SK-N-SH (cell line): ENCODE measurements around the gene MICAL2. TPM values are rescaled to one million over a fixed set of nuclear protein-coding genes. Genes with fewer than 3 reads are reported as not detected.

ENCODE experiments used
- CTCF ChIA-PET: fragments of 300-600, 350-600 bp; formaldehyde crosslinking; extraction: SDS; loops from one replicate; lab custom pipeline; 2021; lab: Yijun Ruan, JAX
- POLR2A ChIA-PET: fragments of 350-600 bp; sonication (Branson Sonifier 250); formaldehyde crosslinking; extraction: SDS; loops from one replicate; lab custom pipeline; 2020; ENCODE audit warnings: antibody characterized with exemption, inconsistent platforms; lab: Yijun Ruan, JAX
- DNase-seq: peaks from one replicate; pipeline ENCODE4 v3.0.0; 2012
- H2AFZ ChIP-seq: fragments of 200-600 bp; sonication (generic); 2 replicates; pipeline ENCODE4 v1.8.1; 2016; ENCODE audit warnings: antibody characterized with exemption, mild to moderate bottlenecking, low read depth
- H3F3A ChIP-seq: fragments of 200-600 bp; sonication (generic); replicated peaks from 2 replicates; pipeline ENCODE3; 2016; ENCODE audit warnings: antibody characterized with exemption, mild to moderate bottlenecking; ENCODE audit not compliant: insufficient read depth
- H3K27ac ChIP-seq, 2 experiments: fragments of 200-500 bp in 1 of 2; fragments of 200-600 bp in 1 of 2; sonication (Bioruptor generic) in 1 of 2; sonication (generic), shearing (Covaris generic) in 1 of 2; 2 replicates each; pipeline versions ENCODE4 v1.5.1 to v1.6.1; 2014 to 2016; ENCODE audit warnings: low read depth in 2 of 2, inconsistent platforms in 1 of 2, low read length in 1 of 2, mild to moderate bottlenecking in 1 of 2, mixed read lengths in 1 of 2
- H3K27me3 ChIP-seq: fragments of 200-600 bp; sonication (generic), shearing (Covaris generic); 2 replicates; pipeline ENCODE4 v1.6.1; 2016; ENCODE audit warnings: mixed run types; ENCODE audit not compliant: insufficient read depth
- H3K36me3 ChIP-seq, 2 experiments: fragments of 200-500 bp in 1 of 2; fragments of 200-600 bp in 1 of 2; sonication (Bioruptor generic) in 1 of 2; sonication (generic) in 1 of 2; replicated peaks in 1 of 2; 2 replicates each; pipeline versions ENCODE3 to v1.5.1; 2014 to 2016; ENCODE audit warnings: low read length in 1 of 2, mild to moderate bottlenecking in 1 of 2; ENCODE audit not compliant: insufficient read depth in 2 of 2, control insufficient read depth in 1 of 2
- H3K4me1 ChIP-seq, 2 experiments: fragments of 200-500 bp in 1 of 2; fragments of 200-600 bp in 1 of 2; sonication (Bioruptor generic) in 1 of 2; sonication (generic), shearing (Covaris generic) in 1 of 2; 2 replicates each; pipeline versions ENCODE4 v1.5.1 to v1.6.1; 2014 to 2016; ENCODE audit warnings: low read depth in 1 of 2, low read length in 1 of 2, mixed run types in 1 of 2; ENCODE audit not compliant: insufficient read depth in 2 of 2, control insufficient read depth in 1 of 2
- H3K4me2 ChIP-seq: fragments of 200-600 bp; sonication (generic), shearing (Covaris generic); 2 replicates; pipeline ENCODE4 v1.6.1; 2017; ENCODE audit warnings: mixed run types
- H3K4me3 ChIP-seq, 2 experiments: fragments of 200-500 bp in 1 of 2; fragments of 200-600 bp in 1 of 2; sonication (Bioruptor generic) in 1 of 2; sonication (generic), shearing (Covaris generic) in 1 of 2; 2 replicates each; pipeline versions ENCODE4 v1.5.1 to v1.8.1; 2014 to 2016; ENCODE audit warnings: low read depth in 2 of 2, inconsistent platforms in 1 of 2, low read length in 1 of 2, mild to moderate bottlenecking in 1 of 2, mixed read lengths in 1 of 2, moderate library complexity in 1 of 2
- H3K79me2 ChIP-seq: fragments of 200-600 bp; sonication (generic); 2 replicates; pipeline ENCODE4 v1.8.1; 2017; ENCODE audit warnings: mild to moderate bottlenecking; ENCODE audit not compliant: insufficient read depth
- H3K9ac ChIP-seq: fragments of 200-600 bp; sonication (generic); 2 replicates; pipeline ENCODE4 v1.6.1; 2017; ENCODE audit warnings: mixed run types
- H3K9me2 ChIP-seq: fragments of 200-600 bp; sonication (generic); 2 replicates; pipeline ENCODE4 v1.6.1; 2017; ENCODE audit warnings: mixed run types
- H3K9me3 ChIP-seq: fragments of 200-600 bp; sonication (generic); 2 replicates; pipeline ENCODE4 v1.6.1; 2017; ENCODE audit warnings: mixed run types, mild to moderate bottlenecking, moderate library complexity
- H4K20me1 ChIP-seq: fragments of 200-600 bp; sonication (generic); 2 replicates; pipeline ENCODE4 v1.6.1; 2017; ENCODE audit warnings: mild to moderate bottlenecking, mixed run types; ENCODE audit not compliant: insufficient read depth
- CHD2 ChIP-seq: fragments of 150-350 bp; IDR thresholded peaks from 2 replicates; pipeline ENCODE4 v1.6.1; 2018; ENCODE audit warnings: low read length; ENCODE audit not compliant: partially characterized antibody
- ELF1 ChIP-seq: IDR thresholded peaks from 2 replicates; pipeline ENCODE4 v1.4.0; 2012
- EP300 ChIP-seq, 2 experiments: IDR thresholded peaks; 2 replicates each; pipeline versions ENCODE4 v1.4.0 to v1.6.1; 2012; ENCODE audit warnings: borderline replicate concordance in 1 of 2, low read depth in 1 of 2, low read length in 1 of 2
- EZH2phosphoT487 ChIP-seq: fragments of 200-600 bp; sonication (generic); IDR thresholded peaks from 2 replicates; pipeline ENCODE4 v1.6.1; 2017; ENCODE audit warnings: low read depth, mixed run types, mild to moderate bottlenecking, antibody characterized with exemption, moderate library complexity, borderline replicate concordance
- GABPA ChIP-seq: IDR thresholded peaks from 2 replicates; pipeline ENCODE4 v1.4.0; 2012; ENCODE audit warnings: low read depth, mild to moderate bottlenecking
- GATA2 ChIP-seq: sonication (generic); formaldehyde crosslinking; IDR thresholded peaks from 2 replicates; pipeline ENCODE4 v1.5.0; 2020; ENCODE audit warnings: mild to moderate bottlenecking, missing genetic modification reagents
- JUND ChIP-seq: IDR thresholded peaks from 2 replicates; pipeline ENCODE4 v1.4.0; 2012
- NFIC ChIP-seq: IDR thresholded peaks from 2 replicates; pipeline ENCODE4 v1.4.0; 2012; ENCODE audit warnings: borderline replicate concordance
- NRF1 ChIP-seq: IDR thresholded peaks from 2 replicates; pipeline ENCODE4 v1.6.1; 2012; ENCODE audit warnings: low read depth, mild to moderate bottlenecking, low read length
- RAD21 ChIP-seq: IDR thresholded peaks from 2 replicates; pipeline ENCODE4 v1.6.1; 2012; ENCODE audit warnings: mild to moderate bottlenecking, low read length
- RXRA ChIP-seq: IDR thresholded peaks from 2 replicates; pipeline ENCODE4 v1.4.0; 2012; ENCODE audit warnings: low read depth, mild to moderate bottlenecking, borderline replicate concordance
- TEAD4 ChIP-seq: IDR thresholded peaks from 2 replicates; pipeline ENCODE4 v1.4.0; 2012; ENCODE audit warnings: mild to moderate bottlenecking, borderline replicate concordance; ENCODE audit not compliant: insufficient read depth
- YY1 ChIP-seq: IDR thresholded peaks from 2 replicates; pipeline ENCODE4 v1.4.0; 2012; ENCODE audit warnings: low read depth, mild to moderate bottlenecking
- WGBS: methylation state at CpG from one replicate; pipeline ENCODE4 v1.1.6; 2017; ENCODE audit warnings: low lambda C conversion rate; 5-methylcytosine and 5-hydroxymethylcytosine counted together
- polyA plus RNA-seq, 3 experiments: library from polyadenylated mRNA; depleted of rRNA; stranded (reverse); fragments of >200 nt; gene quantifications; 2 replicates each; pipeline ENCODE4 v1.2.3, GENCODE V29; 2012
- TF ChIP-seq, protein P1 (sequence below): IDR thresholded peaks from 2 replicates; pipeline ENCODE4 v1.4.0; 2012; ENCODE audit warnings: low read depth, borderline replicate concordance
- TF ChIP-seq, protein P2 (sequence below): fragments of 150-350 bp; IDR thresholded peaks from 2 replicates; pipeline ENCODE4 v1.6.1; 2016; ENCODE audit warnings: mild to moderate bottlenecking, low read depth, low read length
- TF ChIP-seq, protein P3 (sequence below): fragments of 200-600 bp; sonication (generic); IDR thresholded peaks from 2 replicates; pipeline ENCODE4 v1.6.1; 2017; ENCODE audit warnings: antibody characterized with exemption, mild to moderate bottlenecking, moderate library complexity
- TF ChIP-seq, protein P4 (sequence below): IDR thresholded peaks from 2 replicates; pipeline ENCODE4 v1.6.1; 2012; ENCODE audit warnings: mild to moderate bottlenecking, low read depth, low read length, moderate library complexity
- TF ChIP-seq, protein P5 (sequence below): fragments of 150-350 bp; IDR thresholded peaks from 2 replicates; pipeline ENCODE4 v1.6.1; 2017; ENCODE audit warnings: antibody characterized with exemption, low read length, low read depth, borderline replicate concordance
- TF ChIP-seq, protein P6 (sequence below): IDR thresholded peaks from 2 replicates; pipeline ENCODE4 v1.4.0; 2012; ENCODE audit warnings: low read depth

Gene MICAL2
- polyA plus RNA-seq, 1 of the 3 experiments (the other 2 are of a cell fraction): 54.6 TPM

DNA sequence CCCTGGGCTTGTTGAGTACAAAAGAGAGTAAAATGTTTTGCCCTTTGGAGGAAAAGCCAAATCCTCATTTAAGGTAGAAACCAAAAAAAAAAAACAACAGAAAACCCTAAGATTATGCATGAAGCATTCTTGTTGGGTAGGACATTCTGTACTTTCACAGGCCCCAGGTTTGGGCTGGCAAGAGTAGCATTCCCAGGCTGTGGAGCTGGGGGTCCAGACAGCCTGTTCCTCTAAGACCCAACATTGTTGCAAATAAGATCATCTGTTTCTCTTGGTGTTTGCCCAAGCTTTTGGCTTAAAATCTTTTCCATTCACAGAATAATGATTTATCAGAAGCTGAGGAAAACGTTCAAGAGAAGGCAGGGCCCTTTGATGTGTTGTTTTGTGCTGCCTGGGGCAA, 123.8 kb downstream of the MICAL2 start:
- Histone ChIP-seq H4K20me1 (no peaks in the 10 kb centered on the region), H3K4me1 (peaks cover 0 to 23% of the 10 kb centered on the region in 2 experiments; a peak in 3 of 4 replicates), H3K4me3 (no peak overlapping the region), H3K36me3 (peaks cover 38 to 69% of the 10 kb centered on the region in 2 experiments), H3F3A (peaks cover 50% of the 10 kb centered on the region), H2AFZ (no peak overlapping the region), H3K4me2 (0 out of 2 replicates have a peak overlapping the region, but pooled peaks have one; percentile 14), H3K27ac (peak overlapping the region in 1 of 2 experiments; percentile 97; a peak in 2 of 4 replicates), H3K9me3 (no peaks in the 10 kb centered on the region), H3K27me3 (no peaks in the 10 kb centered on the region), H3K9me2 (no peaks in the 10 kb centered on the region), H3K9ac (peak overlapping the region; percentile 69), H3K79me2 (peaks cover 26% of the 10 kb centered on the region)
- TF ChIP-seq ELF1 (no peak), NFIC (no peak), GATA2 (CRISPR knock-in tag) (no peak), JUND (no peak), RAD21 (no peak), NRF1 (no peak), CHD2 (no peak), EZH2phosphoT487 (no peak), RXRA (no peak), TEAD4 (no peak), YY1 (no peak), EP300 (IDR thresholded peaks at IDR 0.05; ENCODE audit: borderline replicate concordance in 1 of 2, low read depth in 1 of 2, low read length in 1 of 2) (no peak), GABPA (no peak)
- TF ChIP-seq, protein P1, sequence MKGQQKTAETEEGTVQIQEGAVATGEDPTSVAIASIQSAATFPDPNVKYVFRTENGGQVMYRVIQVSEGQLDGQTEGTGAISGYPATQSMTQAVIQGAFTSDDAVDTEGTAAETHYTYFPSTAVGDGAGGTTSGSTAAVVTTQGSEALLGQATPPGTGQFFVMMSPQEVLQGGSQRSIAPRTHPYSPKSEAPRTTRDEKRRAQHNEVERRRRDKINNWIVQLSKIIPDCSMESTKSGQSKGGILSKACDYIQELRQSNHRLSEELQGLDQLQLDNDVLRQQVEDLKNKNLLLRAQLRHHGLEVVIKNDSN: no peak
- TF ChIP-seq, protein P2, sequence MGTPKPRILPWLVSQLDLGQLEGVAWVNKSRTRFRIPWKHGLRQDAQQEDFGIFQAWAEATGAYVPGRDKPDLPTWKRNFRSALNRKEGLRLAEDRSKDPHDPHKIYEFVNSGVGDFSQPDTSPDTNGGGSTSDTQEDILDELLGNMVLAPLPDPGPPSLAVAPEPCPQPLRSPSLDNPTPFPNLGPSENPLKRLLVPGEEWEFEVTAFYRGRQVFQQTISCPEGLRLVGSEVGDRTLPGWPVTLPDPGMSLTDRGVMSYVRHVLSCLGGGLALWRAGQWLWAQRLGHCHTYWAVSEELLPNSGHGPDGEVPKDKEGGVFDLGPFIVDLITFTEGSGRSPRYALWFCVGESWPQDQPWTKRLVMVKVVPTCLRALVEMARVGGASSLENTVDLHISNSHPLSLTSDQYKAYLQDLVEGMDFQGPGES: no peak
- TF ChIP-seq, protein P3, sequence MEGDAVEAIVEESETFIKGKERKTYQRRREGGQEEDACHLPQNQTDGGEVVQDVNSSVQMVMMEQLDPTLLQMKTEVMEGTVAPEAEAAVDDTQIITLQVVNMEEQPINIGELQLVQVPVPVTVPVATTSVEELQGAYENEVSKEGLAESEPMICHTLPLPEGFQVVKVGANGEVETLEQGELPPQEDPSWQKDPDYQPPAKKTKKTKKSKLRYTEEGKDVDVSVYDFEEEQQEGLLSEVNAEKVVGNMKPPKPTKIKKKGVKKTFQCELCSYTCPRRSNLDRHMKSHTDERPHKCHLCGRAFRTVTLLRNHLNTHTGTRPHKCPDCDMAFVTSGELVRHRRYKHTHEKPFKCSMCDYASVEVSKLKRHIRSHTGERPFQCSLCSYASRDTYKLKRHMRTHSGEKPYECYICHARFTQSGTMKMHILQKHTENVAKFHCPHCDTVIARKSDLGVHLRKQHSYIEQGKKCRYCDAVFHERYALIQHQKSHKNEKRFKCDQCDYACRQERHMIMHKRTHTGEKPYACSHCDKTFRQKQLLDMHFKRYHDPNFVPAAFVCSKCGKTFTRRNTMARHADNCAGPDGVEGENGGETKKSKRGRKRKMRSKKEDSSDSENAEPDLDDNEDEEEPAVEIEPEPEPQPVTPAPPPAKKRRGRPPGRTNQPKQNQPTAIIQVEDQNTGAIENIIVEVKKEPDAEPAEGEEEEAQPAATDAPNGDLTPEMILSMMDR: no peak
- TF ChIP-seq, protein P4, sequence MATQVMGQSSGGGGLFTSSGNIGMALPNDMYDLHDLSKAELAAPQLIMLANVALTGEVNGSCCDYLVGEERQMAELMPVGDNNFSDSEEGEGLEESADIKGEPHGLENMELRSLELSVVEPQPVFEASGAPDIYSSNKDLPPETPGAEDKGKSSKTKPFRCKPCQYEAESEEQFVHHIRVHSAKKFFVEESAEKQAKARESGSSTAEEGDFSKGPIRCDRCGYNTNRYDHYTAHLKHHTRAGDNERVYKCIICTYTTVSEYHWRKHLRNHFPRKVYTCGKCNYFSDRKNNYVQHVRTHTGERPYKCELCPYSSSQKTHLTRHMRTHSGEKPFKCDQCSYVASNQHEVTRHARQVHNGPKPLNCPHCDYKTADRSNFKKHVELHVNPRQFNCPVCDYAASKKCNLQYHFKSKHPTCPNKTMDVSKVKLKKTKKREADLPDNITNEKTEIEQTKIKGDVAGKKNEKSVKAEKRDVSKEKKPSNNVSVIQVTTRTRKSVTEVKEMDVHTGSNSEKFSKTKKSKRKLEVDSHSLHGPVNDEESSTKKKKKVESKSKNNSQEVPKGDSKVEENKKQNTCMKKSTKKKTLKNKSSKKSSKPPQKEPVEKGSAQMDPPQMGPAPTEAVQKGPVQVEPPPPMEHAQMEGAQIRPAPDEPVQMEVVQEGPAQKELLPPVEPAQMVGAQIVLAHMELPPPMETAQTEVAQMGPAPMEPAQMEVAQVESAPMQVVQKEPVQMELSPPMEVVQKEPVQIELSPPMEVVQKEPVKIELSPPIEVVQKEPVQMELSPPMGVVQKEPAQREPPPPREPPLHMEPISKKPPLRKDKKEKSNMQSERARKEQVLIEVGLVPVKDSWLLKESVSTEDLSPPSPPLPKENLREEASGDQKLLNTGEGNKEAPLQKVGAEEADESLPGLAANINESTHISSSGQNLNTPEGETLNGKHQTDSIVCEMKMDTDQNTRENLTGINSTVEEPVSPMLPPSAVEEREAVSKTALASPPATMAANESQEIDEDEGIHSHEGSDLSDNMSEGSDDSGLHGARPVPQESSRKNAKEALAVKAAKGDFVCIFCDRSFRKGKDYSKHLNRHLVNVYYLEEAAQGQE: no peak
- TF ChIP-seq, protein P5, sequence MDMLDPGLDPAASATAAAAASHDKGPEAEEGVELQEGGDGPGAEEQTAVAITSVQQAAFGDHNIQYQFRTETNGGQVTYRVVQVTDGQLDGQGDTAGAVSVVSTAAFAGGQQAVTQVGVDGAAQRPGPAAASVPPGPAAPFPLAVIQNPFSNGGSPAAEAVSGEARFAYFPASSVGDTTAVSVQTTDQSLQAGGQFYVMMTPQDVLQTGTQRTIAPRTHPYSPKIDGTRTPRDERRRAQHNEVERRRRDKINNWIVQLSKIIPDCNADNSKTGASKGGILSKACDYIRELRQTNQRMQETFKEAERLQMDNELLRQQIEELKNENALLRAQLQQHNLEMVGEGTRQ: no peak
- TF ChIP-seq, protein P6, sequence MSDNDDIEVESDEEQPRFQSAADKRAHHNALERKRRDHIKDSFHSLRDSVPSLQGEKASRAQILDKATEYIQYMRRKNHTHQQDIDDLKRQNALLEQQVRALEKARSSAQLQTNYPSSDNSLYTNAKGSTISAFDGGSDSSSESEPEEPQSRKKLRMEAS: no peak
- CTCF ChIA-PET: interaction anchor here (1.9 to 4.9 kb wide), 3 partner anchors 9 to 124 kb away, joined by 6 to 48 read pairs (median 13); partner anchors contain the start of gene MICAL2
- 41% methylated on average over 1 of the region's 1 CpG for WGBS
- no peak for DNase-seq
- POLR2A ChIA-PET: no interaction called here
